ENCODE measurements around the gene TNFRSF4.
A peak's percentile ranks its signal among the peaks of the same experiment; 100 is the strongest.

Gene TNFRSF4

DNA sequence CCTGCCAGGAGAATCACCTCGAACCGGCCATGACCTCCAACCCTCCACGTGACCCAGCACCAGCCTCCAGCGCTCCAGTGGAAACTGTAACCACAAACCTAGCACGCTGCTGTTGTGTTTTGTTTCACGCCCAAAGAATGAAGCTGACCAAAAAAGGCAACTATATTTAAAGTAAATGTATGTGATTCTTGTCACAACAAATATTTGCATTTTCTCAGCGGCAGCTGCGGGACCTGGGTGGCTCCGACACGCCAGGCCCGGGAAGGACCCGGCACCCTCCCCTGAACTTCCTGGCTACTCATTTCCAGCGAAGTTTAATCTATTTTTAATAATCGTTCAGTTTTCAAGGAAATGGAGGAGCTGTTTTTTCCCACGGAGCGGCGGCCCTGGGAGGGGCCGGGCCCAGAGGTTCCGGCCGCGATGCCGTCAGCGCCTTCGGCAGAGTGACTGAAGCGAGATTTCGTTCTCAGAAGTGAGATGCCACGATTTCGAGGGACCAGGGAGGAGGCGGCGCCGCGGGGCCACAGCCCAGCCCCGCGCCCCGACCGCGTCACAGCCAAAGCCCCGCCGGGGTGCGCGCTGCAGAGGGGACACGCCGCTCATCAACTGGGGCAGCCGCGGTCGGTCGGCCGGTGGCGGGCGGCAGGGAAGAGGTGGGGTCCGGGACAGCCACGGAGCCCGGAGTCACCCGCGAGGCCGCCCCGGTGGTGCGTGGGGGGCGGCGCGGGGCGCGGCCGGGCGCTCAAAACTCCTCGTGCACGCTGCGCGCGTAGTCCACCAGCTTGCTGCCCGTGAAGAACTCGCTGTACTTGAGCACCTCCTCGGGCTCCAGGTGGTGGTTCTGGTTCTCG is 3.0 kb upstream of the TNFRSF4 start:
- DNase-seq: no peak

DNA sequence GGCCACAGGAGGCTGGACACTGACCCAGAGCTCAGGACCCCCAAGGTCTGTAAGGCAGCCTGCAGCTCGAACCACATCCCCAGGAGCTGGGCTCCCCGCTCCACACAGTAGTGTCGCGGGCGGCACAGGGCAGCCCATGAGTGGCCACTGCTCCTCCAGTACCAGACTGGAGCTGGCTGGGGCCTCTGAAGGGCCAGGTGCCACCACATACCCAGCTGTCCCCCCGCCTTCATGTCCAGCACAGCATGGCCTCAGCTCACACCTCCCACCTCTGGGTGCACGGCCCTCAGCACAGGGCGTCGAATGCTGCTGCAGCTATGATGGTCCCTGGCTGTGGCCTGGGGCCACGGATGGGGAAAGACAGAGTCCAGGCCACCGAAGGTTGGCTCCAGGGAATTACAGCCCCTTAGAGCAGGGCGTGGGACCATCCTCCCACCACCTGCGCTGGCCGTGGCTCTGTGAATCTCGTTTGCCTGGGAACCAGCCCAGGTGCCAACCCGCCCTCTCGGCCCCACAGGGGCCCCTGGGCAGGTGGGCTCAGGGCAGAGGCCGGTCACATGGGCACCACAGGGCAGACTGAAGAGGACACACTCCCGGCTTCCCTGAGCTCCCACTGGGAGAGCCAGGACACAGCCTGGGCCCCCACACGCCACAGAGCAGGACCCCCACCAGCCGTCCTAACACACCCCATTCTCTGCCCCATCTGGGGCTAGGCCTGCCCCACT is 2.1 kb upstream of the TNFRSF4 start:
- DNase-seq: no peak

DNA sequence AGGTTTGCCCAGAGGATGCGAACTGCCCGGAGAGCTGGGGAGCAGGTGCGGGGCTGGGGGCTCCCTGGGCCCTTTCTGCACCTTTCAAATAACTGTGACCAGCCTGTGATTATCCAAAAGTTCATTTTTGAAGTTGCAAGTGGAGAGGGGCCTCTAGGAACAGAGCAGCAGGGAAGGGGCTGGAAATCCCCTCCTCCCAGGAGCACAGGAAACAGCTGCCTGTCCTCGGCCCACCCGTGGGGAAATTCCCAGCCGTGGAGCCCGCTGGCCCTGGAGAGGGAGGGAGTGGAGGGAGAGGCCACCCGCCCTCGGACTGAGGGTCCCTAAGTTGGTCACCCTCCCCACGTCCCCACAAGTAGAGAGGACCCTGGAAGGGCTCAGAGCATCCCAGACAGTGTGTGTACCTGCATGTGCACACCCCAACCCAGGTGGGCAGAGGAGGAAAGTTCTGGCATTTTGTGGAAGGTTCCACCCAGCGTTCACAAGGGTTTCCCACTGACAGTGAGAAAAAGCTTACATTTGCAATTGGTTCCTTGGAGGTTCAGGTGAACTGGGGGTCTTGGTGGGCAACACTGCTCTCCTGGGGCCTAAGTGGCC is 1.2 kb upstream of the TNFRSF4 start:
- peak in 1 of 6 experiments; percentile 11 for DNase-seq

DNA sequence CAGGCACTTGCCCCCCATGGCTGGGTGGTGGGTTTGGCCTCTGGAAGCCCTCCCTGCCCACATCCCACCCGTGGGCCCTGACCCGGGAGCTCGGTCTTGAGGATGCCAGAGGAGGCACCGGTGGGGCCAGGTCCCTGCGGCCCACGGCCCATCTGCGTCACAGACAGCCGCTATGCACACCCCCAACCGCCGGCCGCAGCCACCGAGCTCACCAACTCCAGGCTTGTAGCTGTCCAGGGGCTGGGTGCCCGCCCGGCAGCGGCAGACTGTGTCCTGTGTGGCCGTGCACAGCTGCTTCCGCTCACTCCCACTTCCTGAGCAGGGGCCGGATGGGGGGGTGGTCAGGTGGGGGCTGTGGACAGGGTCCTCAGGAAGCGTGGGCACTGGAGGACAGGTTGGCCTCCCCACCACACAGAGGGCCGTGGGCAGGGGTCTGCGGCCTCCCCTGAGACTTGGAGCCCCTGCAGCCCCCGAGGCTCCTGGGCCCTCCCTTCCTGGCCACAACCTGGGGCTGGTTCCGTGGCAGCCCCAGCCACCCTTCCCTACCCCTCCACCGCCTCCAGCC is 1.1 kb downstream of the TNFRSF4 start:
- no peak for DNase-seq

DNA sequence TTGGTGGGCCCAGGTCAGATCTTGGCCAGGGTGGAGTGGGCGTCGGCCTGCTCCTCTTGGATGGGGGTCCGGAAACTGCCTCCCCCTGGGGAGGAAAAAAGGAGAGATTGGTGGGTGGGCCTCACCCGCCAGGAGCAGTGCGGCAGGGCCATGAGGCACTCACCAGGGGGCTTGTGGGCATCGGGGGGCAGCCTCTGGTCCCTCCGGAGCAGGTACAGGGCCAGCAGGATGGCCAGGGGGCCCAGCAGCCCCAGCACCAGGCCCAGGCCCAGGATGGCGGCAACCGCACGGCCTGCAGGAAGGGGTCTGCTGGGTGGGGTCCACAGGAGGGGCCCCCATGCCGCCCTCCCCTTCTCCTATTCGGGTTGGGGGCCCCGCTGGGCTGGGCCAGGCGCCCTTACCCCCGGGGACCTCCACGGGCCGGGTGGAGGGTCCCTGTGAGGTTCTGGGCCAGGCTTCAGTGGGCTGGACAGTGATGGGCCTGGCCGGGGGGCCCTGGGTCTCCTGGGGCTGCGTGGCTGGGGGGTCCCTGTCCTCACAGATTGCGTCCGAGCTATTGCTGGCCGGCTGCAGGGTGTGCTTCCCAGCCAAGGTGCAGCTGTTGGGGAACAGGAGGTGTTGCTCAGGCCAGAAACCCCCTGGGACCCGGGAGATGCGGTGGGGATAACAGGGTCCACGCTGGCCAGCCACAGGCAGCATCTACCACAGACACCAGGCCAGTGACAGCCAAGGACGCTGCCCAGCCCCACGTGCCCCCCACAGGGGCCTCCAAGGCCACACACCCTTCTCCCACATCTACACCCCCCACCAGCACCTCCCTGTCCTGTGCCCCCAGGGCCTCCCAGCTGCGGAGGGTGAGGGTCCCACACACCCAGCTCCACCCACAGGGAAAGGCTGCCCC is 2.2 kb downstream of the TNFRSF4 start:
- no peak for DNase-seq

GRCh38 chr1:1210726-1211540 is 3.0 kb downstream of the TNFRSF4 start:
- no peak for DNase-seq

DNA sequence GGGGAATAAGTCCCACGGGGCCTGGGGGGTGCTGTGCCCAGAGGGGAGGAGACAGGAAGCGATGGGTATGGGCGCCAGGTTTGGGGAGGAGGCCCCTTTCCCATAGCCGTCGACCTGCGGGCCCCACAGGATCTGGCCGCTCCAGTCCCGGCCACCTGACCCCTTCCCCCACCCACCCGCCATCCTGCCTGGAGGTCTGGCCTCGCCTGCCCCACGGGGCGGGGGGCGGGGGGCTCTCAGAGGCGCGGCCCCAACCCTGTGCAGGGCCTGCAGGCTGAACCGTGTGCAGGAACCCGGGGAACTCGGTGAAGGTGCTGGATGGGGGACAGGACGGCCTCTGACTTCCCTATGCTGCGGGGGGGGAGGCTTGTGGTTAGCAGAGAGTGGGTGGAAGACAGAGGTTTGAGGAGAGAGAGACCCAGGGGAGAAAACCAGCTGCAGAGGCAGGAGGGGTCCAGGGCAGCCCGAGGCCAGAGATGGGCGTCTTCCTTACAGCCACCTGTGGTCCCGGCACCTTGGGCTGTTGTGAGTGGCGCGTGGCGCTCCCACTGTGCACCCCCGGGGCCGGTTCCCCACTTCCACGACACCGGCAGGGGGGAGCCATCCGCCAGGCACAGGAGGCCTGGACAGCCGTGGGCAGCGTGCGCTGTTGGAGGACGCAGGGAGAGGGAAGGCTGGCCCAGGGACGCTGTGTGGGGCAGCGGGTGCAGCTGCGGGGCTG is 5.1 kb downstream of the TNFRSF4 start:
- peak in 2 of 6 experiments; percentile 17 to 25 for DNase-seq

- no peak for DNase-seq
Observed at GRCh38 chr1:1207571-1207892, 6.4 kb downstream of the TNFRSF4 start.

- DNase-seq: no peak
Observed at GRCh38 chr1:1206966-1207531, 6.9 kb downstream of the TNFRSF4 start.

- no peak for DNase-seq
Observed at GRCh38 chr1:1206376-1206965, 7.5 kb downstream of the TNFRSF4 start, which contains the start of gene TNFRSF18. Gene TNFRSF18, minus strand, starts transcription at chr1:1206592. Its CDS starts 21 bp downstream, at chr1:1206571.

GRCh38 chr1:1205769-1206375 is 8.1 kb downstream of the TNFRSF4 start:
- no peak for DNase-seq

DNA sequence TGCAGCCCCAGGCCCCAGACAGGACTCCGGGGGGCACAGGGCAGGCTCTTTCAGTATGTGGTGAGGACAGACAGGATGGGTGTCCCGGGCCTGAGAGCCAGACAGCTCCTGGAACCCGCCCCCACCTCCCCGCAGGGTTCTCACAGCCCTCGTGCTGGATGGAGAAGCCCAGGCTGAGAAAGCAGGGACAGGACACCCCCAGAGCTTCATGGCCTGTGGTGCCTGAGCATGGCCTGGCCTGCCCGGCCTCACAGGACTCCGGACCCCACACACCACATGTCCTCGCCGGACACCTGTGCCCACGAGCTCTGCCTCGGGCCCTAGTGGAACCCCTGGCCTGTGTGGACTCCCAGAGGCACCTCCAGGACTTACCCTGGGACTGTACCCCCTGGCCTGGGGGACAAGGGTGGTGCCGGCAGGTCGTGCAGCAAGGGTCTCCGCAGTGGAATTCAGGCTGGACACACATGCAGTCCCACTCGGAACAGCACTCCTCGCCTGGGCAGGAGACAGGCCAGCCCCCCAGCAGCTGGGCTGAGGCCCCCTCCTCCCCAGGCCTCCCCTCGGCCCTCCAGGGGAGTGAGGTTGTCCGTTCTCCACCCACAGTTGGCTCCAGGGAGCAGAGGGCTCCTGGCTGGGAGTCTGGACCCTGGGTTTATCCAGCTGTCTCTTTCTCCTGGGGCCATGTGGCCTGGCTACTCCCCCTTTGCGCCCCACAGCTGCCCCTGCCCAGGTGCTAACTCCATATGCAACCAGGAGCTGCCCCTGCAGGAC is 8.8 kb downstream of the TNFRSF4 start:
- DNase-seq: no peak

DNA sequence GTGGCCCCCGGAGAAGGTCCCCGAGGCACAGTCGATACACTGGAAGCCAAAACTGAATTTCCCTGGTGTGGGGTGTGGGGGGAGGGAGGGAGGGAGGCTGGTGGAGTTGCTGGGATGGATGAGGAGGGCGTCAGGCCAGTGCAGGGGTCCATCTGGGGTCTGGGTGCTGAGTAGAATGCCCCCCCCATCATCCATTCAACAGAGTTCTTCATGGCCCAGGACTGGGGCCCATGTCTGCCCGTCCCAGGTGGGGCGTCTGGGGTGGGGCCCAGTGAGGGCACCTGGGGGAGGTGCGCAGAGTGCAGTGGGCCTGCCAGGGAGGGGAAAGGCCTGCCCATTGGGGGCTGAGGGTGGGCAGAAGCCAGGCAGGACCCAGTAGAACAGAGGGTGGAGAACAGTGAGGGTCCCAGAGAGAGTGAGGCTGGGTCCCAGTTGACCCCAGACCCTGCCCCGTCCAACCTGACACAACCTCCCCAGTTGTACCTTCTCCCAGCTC is 9.5 kb downstream of the TNFRSF4 start:
- no peak for DNase-seq

GRCh38 chr1:1203561-1204424 is 10.2 kb downstream of the TNFRSF4 start:
- DNase-seq: no peak

GRCh38 chr1:1202831-1203560 is 11.0 kb downstream of the TNFRSF4 start:
- no peak for DNase-seq

DNA sequence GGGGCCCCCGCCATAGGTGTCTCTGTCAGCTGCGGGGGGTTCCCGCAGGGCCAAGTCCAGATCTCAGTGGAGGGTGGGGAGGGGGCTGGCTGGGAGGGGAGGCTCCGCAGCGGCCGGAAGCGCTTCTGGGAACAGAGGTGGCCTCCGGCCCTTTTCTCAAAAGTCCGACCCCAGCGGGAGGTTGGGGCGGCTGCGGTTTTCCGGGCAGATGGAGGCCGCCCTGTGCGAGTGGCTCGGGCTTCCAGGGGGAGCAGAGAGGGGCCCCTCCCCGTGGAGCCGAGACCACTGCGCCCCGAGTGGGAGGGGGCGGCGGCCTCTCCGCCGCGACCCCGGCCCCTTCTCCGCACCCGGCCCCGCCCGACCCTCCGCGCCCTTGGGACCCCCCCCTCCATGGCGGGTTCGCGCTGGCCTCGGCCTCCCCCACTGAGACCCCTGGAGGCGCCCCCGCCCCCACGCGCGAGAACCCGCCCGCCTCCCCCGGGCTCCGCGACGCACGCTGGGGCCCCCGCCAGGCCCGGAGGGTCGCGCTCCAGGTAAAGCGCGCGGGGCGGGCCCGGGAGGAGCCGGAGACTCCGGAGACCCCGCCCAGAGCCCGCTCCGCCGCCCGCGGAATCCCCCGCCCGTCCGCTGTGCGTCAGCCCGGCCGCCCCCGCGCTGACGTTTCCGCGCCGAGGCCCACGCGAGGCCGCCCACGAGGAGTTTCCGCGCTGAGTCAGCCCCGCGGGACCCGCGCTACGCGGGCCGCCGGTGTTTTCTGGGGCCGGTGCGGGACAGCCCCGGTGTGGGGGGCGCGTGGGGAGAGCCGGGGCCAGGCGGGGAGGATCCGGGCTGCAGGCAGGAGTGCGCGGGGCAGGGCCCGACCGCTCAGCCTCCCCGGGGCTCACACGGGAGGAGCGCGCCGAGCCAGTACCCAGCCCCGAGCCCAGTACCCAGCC is 12.8 kb downstream of the TNFRSF4 start:
- peak; percentile 72 to 85 (median 81) for DNase-seq
